HT1080 (cell line): ENCODE data around the gene GABPB1. TPM values are rescaled to one million over a fixed set of nuclear protein-coding genes. Genes with fewer than 3 reads are reported as not detected.

Experiments
- DNase-seq: peaks from one replicate; pipeline ENCODE4 v3.0.0-alpha.2; 2015; ENCODE audit warnings: low read depth
- small RNA-seq: library from RNA; depleted of rRNA; stranded (forward); fragments of <200 nt; gene quantifications from one replicate; pipeline ENCODE3, GENCODE V24; 2014
- total RNA-seq: library from RNA; depleted of rRNA; stranded (reverse); fragments of >200 nt; shearing (Covaris generic); gene quantifications from 2 replicates; pipeline ENCODE4 v1.2.3, GENCODE V29; 2014; rRNA removed

The GABPB1 gene
- total RNA-seq, 1 experiment from 2014 or later: 55.7 TPM

DNA sequence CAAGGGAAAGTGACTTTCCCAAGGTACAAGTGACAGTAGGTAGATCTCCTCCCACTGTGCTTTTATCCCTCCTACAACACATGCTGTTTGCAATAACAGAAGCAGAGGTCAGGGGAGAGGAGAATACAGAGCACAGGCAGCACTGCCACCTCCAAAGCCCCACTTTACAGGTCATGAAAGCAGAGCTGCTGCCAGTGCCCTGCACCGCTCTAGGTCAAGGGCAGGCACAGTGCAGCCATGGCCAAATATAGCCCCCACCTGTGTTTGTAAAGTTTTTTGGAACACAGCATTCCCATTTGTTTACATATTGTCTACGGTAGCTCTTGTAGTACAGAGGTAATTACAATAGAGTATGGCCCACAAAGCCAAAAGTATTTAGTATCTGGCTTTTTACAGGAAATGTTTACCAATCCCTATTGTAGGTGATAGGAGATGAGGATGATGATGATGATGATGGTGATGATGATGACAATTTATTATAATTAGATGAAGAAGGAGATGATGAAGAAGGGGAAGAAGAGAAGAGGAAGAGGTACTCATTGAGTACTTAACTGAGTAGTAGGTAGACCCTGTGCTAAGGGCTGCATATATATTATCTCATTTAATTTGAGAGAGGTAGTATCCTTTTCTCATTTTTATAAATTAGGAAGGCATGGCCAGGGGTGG lies 109.9 kb downstream of the GABPB1 start:
- DNase-seq: no peak

DNA sequence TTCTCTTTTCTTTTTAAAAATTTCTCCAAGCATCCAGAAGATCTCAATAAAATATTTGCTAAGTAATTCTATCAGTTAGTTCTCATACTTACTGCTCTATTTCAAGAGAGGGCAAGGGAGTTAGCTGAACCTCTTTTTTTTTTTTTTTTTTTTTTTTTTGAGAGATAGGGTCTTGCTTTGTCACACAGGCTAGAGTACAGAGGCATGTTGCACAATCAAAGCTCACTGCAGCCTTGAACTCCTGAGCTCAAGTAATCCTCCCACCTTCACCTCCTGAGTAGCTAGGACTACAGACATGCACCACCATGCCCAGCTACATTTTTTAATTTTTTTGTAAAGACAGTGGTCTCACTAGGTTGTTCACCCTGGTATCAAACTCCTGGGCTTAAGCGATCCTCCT lies 110.8 kb downstream of the GABPB1 start:
- DNase-seq: no peak

DNA sequence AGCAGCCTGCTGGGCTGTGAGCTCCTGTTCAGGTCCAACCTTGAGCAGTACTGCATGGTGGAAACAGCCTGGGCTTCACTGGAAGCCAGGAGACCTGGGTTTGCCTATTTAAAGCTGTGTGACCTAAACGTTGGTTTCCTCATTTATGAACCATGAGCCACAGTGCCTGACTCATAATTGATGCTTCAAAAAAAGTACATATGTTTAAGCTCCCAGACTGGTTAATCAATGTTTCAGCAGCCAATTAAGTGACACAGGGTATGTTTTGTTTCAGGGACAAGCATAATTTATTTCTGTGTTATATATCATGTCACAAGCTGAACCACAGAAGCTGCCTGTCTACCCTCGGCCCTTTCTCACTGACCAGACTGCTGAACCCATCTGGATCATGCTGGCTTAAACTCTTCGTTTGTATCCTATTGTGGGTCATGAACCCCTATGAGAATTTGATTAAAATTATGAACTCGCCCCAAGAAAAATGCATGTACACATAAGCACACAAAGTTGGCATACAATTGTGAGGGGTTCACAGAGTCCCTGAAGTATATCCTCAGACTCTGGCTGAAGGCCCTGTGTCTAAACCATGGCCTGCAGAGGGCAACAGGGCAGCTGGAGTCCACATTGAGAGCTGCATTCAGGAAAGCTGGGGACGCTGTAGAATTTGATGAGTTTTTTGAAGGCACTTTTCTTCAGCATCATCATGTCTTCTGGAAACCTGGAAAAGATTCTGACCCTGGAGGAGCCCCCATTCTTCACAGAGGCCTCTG lies 113.1 kb downstream of the GABPB1 start:
- DNase-seq: peak; percentile 18

DNA sequence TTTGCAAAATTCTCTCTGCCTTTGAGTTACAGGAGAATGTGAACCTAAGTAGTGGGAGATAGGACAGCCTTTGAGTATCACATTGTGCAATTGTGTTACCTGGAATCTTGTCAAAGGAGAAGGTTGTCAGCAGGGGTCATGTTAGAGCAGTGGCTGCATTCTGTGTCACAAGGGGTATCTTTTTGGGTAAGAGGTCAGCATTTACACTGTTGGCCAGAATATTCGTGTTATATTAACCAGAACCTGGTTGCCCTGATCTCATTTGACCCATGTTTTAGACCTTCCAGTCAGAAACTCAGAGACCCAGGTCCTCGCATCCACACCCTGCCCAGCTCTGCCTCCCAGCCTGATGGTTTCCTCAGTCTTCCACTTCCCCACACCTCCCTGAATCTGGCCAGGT lies 116.7 kb downstream of the GABPB1 start:
- no peak for DNase-seq

DNA sequence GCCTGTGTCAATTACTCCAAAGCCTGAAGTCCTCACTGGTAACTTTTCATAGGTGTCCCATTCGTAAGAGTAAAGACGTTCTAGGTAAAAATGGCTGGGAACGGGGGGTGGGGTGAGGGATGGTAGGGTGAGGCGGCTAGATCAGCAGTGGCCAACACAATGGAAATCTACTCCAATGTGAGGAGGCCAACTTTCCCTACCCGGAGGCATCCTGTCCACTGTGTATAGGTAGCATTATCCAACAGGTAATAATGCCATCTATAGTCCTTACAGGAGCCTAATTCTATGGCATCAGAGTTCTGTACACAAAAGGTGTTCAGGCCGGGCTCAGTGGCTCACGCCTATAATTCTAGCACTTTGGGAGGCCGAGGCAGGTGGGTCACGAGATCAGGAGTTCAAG lies 118.6 kb downstream of the GABPB1 start:
- DNase-seq: no peak

DNA sequence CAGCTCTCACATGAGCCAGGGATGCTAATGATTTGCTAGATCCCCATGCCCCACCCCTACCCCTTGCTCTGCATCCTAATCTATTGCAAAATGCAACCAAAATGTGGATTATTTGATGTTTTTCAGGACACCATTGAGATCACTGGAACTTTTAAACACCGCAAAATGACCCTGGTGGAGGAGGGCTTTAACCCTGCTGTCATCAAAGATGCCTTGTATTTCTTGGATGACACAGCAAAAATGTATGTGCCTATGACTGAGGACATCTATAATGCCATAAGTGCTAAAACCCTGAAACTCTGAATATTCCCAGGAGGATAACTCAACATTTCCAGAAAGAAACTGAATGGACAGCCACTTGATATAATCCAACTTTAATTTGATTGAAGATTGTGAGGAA lies 119.2 kb downstream of the GABPB1 start:
- no peak for DNase-seq

DNA sequence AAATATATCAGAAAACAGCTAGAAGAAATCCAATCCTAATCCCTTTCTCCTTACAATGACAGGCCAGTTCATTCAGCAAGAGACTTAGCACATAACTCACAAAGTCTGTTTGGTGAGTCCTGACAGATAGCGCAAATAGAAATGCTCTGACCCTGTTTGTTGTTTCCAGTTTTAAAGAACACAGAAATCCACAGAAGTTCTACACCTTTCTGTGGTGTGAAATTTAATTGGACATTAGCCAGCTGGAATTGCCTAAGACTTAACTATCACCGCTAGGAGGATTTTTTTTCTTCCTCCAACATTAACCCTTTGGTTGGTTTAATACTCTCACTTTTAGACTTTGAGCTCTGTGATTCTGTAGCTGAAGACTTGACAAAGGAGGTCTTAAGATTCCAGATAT lies 120.2 kb downstream of the GABPB1 start:
- DNase-seq: no peak

DNA sequence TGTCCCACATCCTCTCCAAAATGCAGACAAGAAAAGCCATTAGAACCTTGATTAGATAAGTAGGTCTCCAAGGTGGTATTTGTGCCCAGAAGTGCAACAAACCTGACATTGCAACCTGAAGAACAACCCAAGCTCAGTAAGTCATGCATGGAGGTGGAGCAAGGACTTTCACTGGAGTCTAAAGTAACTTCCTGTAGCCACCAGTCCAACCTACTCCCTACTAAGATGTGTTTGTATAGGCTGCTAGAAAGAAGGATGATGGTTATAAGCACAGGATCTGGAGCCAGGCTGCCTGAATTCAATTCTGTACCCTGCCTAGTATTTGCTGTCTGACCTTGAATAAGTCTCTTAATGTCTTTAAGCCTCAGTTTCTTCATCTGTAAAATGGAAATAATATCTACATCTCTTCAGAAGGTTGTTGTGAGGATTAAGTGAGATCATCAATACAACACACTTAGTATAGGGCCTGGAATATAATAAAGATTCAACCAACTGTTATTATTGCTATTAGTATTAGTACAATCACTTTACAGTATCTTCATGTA lies 121.7 kb downstream of the GABPB1 start:
- DNase-seq: no peak

DNA sequence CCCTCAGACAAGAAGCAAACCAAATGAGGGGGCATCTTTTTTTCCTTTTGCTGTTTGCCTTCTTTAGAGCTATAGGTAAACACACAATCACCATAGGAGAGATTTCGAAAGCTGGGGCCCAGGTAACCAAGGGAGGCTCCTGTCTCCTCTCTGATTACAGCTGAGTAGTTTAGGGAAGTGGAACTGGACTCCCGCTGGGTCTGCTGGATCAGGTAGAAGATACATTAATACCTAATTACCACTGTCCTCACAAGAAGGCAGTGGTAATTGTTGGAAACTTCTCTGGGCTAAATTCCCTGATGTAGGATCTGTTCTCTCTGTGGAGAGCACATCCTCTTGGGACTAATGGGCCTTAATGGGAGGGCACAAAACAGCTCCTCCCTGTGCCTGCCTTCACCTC lies 122.2 kb downstream of the GABPB1 start:
- no peak for DNase-seq

DNA sequence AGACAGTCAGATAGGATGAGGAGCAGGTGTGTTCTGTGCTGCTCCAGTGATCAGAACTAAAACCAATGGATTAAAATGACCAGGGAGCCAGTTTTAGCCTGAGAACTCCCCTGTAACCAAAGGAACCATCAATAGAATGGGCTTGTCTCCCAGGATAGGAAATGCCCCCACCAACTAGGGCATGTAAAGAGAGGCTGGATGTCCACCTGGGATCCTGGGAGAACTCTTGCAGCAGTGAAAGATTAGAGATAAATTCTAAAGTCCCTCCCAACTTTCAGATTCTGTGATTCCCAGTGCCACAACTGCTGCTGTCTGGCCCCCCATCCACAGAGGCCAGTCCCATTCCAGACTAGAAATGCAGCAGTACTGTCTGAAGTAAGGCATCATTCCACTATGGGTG lies 123.2 kb downstream of the GABPB1 start:
- DNase-seq: no peak

DNA sequence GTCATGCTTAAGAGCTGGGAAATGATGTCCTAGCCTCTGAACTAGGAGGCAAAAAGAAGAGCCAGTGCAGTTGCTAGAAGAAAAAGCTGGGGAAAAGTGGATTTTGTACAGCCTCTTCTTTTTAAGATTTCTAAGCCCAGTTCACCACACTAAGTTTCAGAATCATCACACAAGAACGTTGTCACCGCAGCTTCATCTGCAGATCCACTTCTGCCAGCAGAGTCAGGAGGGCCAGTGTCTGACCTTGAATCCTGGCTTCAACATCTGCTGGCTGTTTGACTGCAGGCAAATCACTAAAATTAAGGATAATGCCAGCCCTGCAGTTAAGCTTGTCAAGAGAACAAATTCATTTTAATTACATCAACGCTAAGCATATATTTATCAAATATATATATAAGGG lies 125.7 kb downstream of the GABPB1 start:
- no peak for DNase-seq

DNA sequence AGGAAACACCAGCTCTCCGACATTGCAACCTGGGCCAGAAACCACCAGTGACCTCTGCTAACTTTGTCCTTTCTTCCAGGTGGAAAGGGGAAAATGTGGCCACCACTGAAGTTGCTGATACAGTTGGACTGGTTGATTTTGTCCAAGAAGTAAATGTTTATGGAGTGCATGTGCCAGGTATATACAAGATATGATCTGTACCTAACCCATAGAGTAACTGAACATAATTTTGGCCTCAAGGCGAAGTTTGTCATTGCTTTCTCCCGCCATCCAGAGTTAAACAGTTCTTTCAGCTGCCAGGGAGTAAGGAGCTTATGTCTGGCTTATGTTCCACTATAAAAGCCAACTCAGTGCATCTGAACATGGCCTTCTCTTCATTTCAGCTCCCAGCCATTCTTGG lies 126.1 kb downstream of the GABPB1 start:
- no peak for DNase-seq

DNA sequence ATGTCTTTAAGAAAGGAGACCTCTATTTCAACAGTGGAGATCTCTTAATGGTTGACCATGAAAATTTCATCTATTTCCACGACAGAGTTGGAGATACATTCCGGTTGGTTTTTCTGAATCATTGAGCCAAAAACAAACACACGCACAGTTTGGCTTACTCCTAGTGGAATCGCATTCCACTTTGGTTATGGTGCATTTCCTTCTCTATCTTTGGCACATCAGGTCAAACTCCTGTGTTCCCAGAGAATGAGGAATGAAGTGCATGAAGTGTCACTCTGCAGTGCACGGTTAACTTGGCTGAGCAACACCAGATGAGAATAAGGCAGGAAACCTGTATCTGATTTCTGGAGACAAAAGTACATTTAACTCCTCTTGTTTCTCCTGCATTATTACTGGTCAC lies 127.9 kb downstream of the GABPB1 start:
- DNase-seq: peak; percentile 50

DNA sequence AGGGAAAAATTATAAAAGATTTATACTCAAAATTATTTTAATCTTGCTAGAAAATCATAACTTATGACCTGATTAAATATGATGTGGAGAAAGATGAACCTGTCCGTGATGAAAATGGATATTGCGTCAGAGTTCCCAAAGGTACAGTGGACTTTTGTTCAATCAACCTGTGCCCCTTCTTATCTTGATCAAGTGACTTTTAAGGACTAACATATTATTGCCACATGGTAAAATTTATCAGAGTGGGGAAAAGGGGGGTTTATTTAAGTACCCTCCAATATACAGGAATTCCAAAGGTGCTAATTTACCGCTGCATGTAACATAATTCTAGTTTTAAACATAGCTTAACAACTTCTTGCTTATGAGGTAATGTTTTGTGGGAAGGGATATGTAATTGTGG lies 129.1 kb downstream of the GABPB1 start:
- no peak for DNase-seq

Small RNAs within 50 kb of the gene (small RNA-seq; reads per million reads assigned to genes)
- gene RNU6-94P: not detected

Other genes with a start within 250 kb of the GABPB1 start
- 0.21 and 0.60 TPM in 2 replicates for gene ATP8B4, start 236.0 kb downstream of the GABPB1 start, total RNA-seq
- not detected in 2 replicates for gene SLC27A2, start 173.0 kb downstream of the GABPB1 start, total RNA-seq
- gene HDC, start 89.5 kb downstream of the GABPB1 start, total RNA-seq: not detected in 2 replicates
- 33.2 and 36.9 TPM in 2 replicates for gene USP8, start 69.2 kb upstream of the GABPB1 start, total RNA-seq
- gene USP50, start 191.5 kb upstream of the GABPB1 start, total RNA-seq: 0.26 and 0.70 TPM in 2 replicates